GM06990 (cell line): ENCODE data around the gene RPS25.
"Not testable (repeated sequence)": the region's sequence is repeated elsewhere in the genome, so short reads cannot be mapped to it uniquely, and the experiment has no call there.

Experiments used
- DNase-seq: peaks from one replicate; pipeline ENCODE4 v3.0.0-alpha.2; 2011; ENCODE audit not compliant: insufficient read length; ENCODE audit errors: extremely low read depth
- H3K27me3 ChIP-seq: replicated peaks from 2 replicates; pipeline ENCODE4 v1.6.0; 2011; ENCODE audit warnings: low read length; ENCODE audit not compliant: control insufficient read depth, insufficient read depth
- H3K36me3 ChIP-seq: 2 replicates; pipeline ENCODE4 v1.5.1; 2011; ENCODE audit warnings: low read length; ENCODE audit not compliant: control insufficient read depth, insufficient read depth
- H3K4me3 ChIP-seq: replicated peaks from 2 replicates; pipeline ENCODE4 v1.5.1; 2011; ENCODE audit warnings: low read depth, mild to moderate bottlenecking, control low read depth, low read length
- TF ChIP-seq, protein P1 (sequence below): IDR thresholded peaks from 2 replicates; pipeline ENCODE4 v1.5.1; 2011; ENCODE audit warnings: low read length, control low read depth, mild to moderate bottlenecking, inconsistent platforms; ENCODE audit not compliant: insufficient read depth, poor library complexity, severe bottlenecking

Gene RPS25

DNA sequence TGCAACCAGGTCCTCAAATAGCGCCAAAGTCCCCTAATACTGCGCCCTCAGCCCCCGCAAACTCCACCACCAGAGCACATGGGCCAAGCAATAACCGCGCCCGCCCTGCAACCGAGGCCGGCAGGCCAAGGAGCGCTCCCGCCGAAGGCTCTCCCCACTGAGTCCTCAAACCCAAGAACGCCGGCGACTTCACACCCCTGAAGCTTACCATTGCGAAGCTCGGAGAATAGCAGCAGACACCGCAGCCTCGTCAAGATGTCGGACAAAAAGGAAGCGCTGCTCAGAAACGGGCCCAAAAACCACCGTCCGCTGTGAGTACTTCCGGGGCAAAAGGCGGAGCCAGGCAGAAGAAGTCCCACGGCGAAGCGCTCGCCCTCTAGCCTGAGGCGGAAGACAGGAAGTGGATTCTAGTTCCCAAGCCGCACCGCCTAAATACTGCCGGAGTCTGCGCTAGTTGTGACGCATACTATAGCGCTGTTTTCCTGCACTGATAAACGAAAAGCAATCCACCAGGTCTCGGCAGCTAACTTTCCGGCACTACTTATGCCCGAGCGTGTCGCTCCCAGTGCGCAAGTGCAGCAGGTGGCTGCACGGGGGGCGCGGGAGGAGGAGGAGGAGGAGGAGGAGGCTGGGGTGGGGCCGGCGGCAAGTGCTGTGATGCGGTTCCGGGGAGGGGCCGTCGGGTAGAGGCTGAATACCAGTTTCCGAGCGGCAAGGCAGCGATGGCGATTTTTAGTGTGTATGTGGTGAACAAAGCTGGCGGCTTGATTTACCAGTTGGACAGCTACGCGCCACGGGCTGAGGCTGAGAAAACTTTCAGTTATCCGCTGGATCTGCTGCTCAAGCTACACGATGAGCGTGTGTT lies at the start of gene RPS25, which contains the start of gene TRAPPC4:
Gene RPS25, minus strand, starts transcription at position 270 of the 865 bp plus-strand sequence. Its CDS starts 59 bp downstream, at position 211.
Gene TRAPPC4, plus strand, starts transcription at position 693 of the 865 bp plus-strand sequence. Its CDS starts 30 bp downstream, at position 723.
- peak; percentile 92 for DNase-seq

DNA sequence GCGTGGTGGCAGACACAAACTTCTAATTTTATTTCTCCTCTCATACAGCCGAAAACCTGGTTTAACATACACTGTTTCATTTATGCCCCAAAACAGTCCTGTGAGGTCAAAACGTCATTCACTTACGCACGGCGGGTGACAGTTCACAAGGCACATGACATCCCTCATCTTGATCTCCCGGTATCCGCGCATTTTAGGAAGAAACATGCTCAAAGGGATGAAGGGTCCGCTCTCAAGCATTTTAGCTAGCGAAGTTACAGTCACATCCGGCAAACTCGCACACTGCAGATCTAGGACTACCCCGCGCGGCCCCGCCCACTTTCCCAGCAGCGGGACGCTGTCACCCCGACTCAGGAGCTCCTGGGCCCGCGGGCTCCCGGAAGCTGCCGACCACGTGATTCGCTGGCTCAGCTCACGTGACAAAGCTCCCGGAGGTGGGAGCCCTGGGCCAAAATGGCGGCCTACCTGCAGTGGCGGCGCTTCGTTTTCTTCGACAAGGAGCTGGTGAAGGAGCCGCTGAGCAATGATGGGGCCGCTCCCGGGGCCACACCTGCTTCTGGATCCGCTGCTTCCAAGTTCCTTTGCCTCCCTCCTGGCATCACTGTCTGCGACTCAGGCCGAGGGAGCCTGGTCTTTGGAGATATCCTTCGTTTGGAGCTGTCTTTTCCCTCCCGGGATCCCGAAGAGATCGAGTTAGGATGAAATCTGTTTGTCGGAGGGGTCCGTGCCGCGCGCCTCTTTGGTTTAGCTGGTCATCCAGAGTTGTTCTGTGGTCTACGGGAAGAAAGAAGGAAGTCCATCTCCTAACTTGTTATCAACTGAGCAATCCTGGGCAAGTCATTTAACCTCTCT lies 49.5 kb upstream of the RPS25 start, which contains the start of gene VPS11:
Gene VPS11, plus strand, starts transcription at position 448 of the 852 bp plus-strand sequence. Its CDS starts 6 bp downstream, at position 454.
- TF ChIP-seq, protein P1, sequence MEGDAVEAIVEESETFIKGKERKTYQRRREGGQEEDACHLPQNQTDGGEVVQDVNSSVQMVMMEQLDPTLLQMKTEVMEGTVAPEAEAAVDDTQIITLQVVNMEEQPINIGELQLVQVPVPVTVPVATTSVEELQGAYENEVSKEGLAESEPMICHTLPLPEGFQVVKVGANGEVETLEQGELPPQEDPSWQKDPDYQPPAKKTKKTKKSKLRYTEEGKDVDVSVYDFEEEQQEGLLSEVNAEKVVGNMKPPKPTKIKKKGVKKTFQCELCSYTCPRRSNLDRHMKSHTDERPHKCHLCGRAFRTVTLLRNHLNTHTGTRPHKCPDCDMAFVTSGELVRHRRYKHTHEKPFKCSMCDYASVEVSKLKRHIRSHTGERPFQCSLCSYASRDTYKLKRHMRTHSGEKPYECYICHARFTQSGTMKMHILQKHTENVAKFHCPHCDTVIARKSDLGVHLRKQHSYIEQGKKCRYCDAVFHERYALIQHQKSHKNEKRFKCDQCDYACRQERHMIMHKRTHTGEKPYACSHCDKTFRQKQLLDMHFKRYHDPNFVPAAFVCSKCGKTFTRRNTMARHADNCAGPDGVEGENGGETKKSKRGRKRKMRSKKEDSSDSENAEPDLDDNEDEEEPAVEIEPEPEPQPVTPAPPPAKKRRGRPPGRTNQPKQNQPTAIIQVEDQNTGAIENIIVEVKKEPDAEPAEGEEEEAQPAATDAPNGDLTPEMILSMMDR, result no peak
- H3K36me3 ChIP-seq, result peaks cover 5% of the 10 kb centered on the region

More for the DNA sequence above, at the start of gene RPS25, which contains the start of gene TRAPPC4:
- no peaks in the 10 kb centered on the region for H3K27me3 ChIP-seq
- peaks cover 23% of the 10 kb centered on the region for H3K36me3 ChIP-seq
- TF ChIP-seq, protein P1, result no peak
- peak within 1 kb of the TSS; percentile 86 for H3K4me3 ChIP-seq

DNA sequence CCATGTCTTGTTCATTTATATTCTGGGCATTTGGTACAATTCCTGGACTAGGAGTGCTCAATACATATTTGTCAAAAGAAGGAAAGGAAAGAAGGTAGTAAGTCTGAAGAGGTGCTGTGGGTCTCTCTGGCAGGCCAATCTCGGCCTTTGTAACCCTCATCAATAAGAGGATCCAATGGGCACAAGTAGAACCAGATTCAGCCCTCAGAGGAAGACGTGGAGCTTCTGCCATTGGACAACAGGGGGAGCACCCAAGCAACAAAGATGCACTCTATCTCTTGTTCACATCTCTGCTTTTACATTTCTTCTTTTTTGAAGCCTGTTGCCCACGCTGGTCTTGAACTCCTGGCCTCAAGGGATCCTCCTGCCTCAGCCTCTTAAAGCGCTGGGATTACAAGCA lies 47.2 kb upstream of the RPS25 start:
- Histone ChIP-seq H3K27me3 (no peaks in the 10 kb centered on the region), H3K4me3 (no peak overlapping the region), H3K36me3 (no peaks in the 10 kb centered on the region; the same call in 1 of the 2 replicates)
- TF ChIP-seq, protein P1, result peak; percentile 72
- no peak for DNase-seq

More for the DNA sequence above, 49.5 kb upstream of the RPS25 start, which contains the start of gene VPS11:
- H3K27me3 ChIP-seq, result no peaks in the 10 kb centered on the region
- peak; percentile 97 for DNase-seq
- H3K4me3 ChIP-seq, result peak within 1 kb of the TSS; percentile 99

DNA sequence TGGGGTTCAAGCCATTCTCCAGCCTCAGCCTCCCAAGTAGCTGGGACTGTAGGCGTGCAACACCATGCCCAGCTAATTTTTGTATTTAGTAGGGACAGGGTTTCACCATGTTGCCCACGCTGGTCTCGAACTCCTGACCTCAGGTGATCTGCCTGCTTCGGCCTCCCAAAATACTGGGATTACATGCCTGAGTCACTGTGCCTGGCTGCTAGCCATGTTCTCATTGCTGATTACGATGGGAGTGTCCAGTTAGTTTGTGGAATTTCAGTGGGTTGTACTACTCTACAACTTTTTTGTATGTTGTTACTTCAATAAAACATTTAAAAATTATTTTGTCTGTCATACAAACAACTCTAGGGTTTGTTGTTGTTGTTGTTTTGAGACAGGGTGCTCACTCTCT lies 44.6 kb upstream of the RPS25 start:
- H3K27me3 ChIP-seq, result no peaks in the 10 kb centered on the region
- DNase-seq, result no peak
- no peaks in the 10 kb centered on the region; the same call in 1 of the 2 replicates for H3K36me3 ChIP-seq
- TF ChIP-seq, protein P1, result no peak
- H3K4me3 ChIP-seq, result no peak overlapping the region

DNA sequence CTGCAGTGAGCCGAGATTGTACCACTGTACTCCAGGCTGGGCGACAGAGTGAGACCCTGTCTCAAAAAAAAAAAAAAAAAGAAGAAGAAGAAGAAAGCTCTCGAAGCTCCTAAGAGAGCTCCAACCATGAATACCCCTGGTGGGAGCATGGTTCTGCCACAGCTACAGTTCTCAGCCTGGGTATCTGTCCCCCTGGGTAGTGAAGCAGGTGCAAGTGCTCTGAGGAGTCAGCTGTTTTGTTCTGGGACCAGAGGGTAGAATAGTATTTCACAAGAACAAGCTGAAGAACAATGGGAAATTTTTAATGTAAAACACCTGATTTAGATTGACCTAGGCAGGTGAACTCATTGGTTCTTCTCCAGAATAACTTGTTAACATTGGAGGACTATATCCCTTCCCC lies 43.1 kb upstream of the RPS25 start:
- no peak for DNase-seq
- Histone ChIP-seq H3K36me3 (no peaks in the 10 kb centered on the region; the same call in 1 of the 2 replicates), H3K27me3 (no peaks in the 10 kb centered on the region), H3K4me3 (no peak overlapping the region)
- TF ChIP-seq, protein P1, result no peak

DNA sequence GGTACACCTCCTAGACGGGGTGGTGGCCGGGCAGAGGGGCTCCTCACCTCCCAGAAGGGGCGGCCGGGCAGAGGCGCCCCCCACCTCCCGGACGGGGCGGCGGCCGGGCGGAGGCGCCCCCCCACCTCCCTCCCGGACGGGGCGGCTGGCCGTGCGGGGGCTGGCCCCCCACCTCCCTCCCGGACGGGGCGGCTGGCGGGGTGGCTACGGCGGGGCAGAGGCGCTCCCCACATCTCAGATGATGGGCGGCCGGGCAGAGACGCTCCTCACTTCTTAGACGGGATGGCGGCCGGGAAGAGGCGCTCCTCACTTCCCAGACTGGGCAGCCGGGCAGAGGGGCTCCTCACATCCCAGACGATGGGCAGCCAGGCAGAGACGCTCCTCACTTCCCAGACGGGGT lies 41.0 kb upstream of the RPS25 start:
- not testable (repeated sequence) for H3K4me3 ChIP-seq, DNase-seq, H3K27me3 ChIP-seq
- H3K36me3 ChIP-seq, result peaks cover 12% of the 10 kb centered on the region
